ENCODE data around the gene IRX6.

DNA sequence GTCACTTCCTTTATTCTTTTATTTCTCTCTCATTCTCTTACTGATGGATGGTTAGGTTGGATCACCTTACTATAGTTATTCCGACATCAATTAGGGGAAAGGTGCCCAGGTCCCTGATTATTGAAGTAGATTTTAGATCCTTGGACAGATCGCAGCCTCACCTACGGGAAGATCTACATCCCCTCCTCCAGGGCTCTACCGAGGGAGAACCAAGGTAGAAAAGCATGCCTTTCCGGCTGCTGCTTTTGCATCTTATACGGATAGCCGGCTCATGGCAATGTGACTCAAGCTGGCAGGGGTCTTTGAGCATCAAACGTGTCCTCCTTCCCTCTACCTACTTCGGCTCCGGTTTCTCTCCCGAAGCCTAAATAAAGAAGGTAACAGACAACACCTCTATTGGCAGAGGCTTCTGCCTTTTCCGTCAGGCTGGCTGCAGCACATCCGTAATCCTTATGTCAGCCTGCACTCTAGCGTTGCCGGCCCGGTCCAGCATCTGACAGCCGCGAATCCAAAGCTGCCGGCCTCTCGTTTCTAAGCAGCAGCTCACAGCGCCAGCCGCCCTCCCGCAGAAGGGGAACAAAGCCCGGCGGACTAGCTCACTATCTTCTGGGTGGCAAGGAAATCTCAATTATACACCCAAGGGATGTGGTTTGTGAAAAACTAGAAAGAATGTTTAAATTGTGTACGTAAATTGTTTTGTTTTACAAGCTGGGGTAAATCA lies 46.9 kb downstream of the IRX6 start:
- TF ChIP-seq, protein P1, sequence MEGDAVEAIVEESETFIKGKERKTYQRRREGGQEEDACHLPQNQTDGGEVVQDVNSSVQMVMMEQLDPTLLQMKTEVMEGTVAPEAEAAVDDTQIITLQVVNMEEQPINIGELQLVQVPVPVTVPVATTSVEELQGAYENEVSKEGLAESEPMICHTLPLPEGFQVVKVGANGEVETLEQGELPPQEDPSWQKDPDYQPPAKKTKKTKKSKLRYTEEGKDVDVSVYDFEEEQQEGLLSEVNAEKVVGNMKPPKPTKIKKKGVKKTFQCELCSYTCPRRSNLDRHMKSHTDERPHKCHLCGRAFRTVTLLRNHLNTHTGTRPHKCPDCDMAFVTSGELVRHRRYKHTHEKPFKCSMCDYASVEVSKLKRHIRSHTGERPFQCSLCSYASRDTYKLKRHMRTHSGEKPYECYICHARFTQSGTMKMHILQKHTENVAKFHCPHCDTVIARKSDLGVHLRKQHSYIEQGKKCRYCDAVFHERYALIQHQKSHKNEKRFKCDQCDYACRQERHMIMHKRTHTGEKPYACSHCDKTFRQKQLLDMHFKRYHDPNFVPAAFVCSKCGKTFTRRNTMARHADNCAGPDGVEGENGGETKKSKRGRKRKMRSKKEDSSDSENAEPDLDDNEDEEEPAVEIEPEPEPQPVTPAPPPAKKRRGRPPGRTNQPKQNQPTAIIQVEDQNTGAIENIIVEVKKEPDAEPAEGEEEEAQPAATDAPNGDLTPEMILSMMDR (IDR thresholded peaks at IDR 0.05) = no peak
- TF ChIP-seq POLR2A (IDR thresholded peaks at IDR 0.05) = no peak

All from Peyer's patch (tissue), 4 donors.